ENCODE data around the gene C9orf78. TPM values are rescaled to one million over a fixed set of nuclear protein-coding genes. Genes with fewer than 3 reads are reported as not detected.

Gene C9orf78
- total and polyA plus RNA-seq, 9 of the 15 experiments (the other 6 are each of a cell fraction or from before 2014, with no cell fraction given), result 94.6 to 266 (median 202) TPM

GRCh38 chr9:129838707-129839259 is 3.7 kb upstream of the C9orf78 start (continued):
- TF ChIP-seq, protein P1, sequence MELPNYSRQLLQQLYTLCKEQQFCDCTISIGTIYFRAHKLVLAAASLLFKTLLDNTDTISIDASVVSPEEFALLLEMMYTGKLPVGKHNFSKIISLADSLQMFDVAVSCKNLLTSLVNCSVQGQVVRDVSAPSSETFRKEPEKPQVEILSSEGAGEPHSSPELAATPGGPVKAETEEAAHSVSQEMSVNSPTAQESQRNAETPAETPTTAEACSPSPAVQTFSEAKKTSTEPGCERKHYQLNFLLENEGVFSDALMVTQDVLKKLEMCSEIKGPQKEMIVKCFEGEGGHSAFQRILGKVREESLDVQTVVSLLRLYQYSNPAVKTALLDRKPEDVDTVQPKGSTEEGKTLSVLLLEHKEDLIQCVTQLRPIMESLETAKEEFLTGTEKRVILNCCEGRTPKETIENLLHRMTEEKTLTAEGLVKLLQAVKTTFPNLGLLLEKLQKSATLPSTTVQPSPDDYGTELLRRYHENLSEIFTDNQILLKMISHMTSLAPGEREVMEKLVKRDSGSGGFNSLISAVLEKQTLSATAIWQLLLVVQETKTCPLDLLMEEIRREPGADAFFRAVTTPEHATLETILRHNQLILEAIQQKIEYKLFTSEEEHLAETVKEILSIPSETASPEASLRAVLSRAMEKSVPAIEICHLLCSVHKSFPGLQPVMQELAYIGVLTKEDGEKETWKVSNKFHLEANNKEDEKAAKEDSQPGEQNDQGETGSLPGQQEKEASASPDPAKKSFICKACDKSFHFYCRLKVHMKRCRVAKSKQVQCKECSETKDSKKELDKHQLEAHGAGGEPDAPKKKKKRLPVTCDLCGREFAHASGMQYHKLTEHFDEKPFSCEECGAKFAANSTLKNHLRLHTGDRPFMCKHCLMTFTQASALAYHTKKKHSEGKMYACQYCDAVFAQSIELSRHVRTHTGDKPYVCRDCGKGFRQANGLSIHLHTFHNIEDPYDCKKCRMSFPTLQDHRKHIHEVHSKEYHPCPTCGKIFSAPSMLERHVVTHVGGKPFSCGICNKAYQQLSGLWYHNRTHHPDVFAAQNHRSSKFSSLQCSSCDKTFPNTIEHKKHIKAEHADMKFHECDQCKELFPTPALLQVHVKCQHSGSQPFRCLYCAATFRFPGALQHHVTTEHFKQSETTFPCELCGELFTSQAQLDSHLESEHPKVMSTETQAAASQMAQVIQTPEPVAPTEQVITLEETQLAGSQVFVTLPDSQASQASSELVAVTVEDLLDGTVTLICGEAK (IDR thresholded peaks at IDR 0.05), result peak; percentile 48
- TF ChIP-seq, protein P1 (CRISPR knock-in tag; IDR thresholded peaks at IDR 0.05), result no peak
- no peak for TF ChIP-seq ZNF785 (CRISPR knock-in tag; IDR thresholded peaks at IDR 0.05)
- TF ChIP-seq MCM2 (IDR thresholded peaks at IDR 0.05; ENCODE audit: low read depth), result no peak
- no peak for TF ChIP-seq HDAC8 (tag; IDR thresholded peaks at IDR 0.05)
- TF ChIP-seq RFX1 (IDR thresholded peaks at IDR 0.05), result no peak
- TF ChIP-seq SNIP1 (IDR thresholded peaks at IDR 0.05; ENCODE audit: low read depth), result no peak
- TF ChIP-seq, protein P2, sequence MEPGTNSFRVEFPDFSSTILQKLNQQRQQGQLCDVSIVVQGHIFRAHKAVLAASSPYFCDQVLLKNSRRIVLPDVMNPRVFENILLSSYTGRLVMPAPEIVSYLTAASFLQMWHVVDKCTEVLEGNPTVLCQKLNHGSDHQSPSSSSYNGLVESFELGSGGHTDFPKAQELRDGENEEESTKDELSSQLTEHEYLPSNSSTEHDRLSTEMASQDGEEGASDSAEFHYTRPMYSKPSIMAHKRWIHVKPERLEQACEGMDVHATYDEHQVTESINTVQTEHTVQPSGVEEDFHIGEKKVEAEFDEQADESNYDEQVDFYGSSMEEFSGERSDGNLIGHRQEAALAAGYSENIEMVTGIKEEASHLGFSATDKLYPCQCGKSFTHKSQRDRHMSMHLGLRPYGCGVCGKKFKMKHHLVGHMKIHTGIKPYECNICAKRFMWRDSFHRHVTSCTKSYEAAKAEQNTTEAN (CRISPR knock-in tag; IDR thresholded peaks at IDR 0.05), result no peak
- TF ChIP-seq ZNF184 (CRISPR knock-in tag; IDR thresholded peaks at IDR 0.05), result no peak
- no peak for TF ChIP-seq C11orf30 (IDR thresholded peaks at IDR 0.05; ENCODE audit: low read depth)
- 0 out of 2 replicates have a peak, but pooled peaks have one; percentile 57 for TF ChIP-seq E2F1 (CRISPR knock-in tag; IDR thresholded peaks at IDR 0.05)
- no peak for TF ChIP-seq NR1H2 (CRISPR knock-in tag; IDR thresholded peaks at IDR 0.05)
- TF ChIP-seq, protein P3, sequence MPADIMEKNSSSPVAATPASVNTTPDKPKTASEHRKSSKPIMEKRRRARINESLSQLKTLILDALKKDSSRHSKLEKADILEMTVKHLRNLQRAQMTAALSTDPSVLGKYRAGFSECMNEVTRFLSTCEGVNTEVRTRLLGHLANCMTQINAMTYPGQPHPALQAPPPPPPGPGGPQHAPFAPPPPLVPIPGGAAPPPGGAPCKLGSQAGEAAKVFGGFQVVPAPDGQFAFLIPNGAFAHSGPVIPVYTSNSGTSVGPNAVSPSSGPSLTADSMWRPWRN (IDR thresholded peaks at IDR 0.05; ENCODE audit: low read depth), result no peak
- TF ChIP-seq PREB (CRISPR knock-in tag; IDR thresholded peaks at IDR 0.05), result no peak
- peak in 1 of 2 experiments; percentile 72; a peak in 2 of 3 replicates for TF ChIP-seq CBX3 (IDR thresholded peaks at IDR 0.05; ENCODE audit: borderline replicate concordance in 1 of 2, low read length in 2 of 2)
- no peak for TF ChIP-seq SMAD2 (IDR thresholded peaks at IDR 0.05; ENCODE audit: low read depth, low read length)
